Pancreas (tissue), 10 donors: ENCODE results near the gene FAM53B. TPM values are rescaled to one million over a fixed set of nuclear protein-coding genes. Genes with fewer than 3 reads are reported as not detected.
A peak's percentile ranks its signal among the peaks of the same experiment; 100 is the strongest.

Experiments
- ATAC-seq, 4 donors: fragments of 200-7000 bp; cut with Tn5 transposase; one replicate each; pipeline versions ENCODE4 v1.8.0 to v1.9.1; 2020; ENCODE audit warnings: mild to moderate bottlenecking in 4 of 4, moderate library complexity in 4 of 4
- DNase-seq, 6 donors: peaks; one replicate each; pipeline ENCODE4 v3.0.0-alpha.2; 2020
- FAIRE-seq: peaks from 2 replicates; lab custom pipeline; 2012; peaks lifted over from hg19 to GRCh38; lab: Jason Lieb, UNC
- H3K27ac ChIP-seq, 4 donors: fragments of 200-600 bp; sonication (generic); 1 replicate in 3 of 4; 2 replicates in 1 of 4; pipeline versions ENCODE4 v1.5.0 to v1.8.0; 2020
- H3K27me3 ChIP-seq, 4 donors: fragments of 200-600 bp; one replicate each; pipeline ENCODE4 v1.8.0; 2021
- H3K36me3 ChIP-seq, 3 donors: fragments of 200-600 bp; sonication (generic) in 1 of 3; one replicate each; pipeline versions ENCODE4 v1.5.0 to v1.8.0; 2020 to 2021
- H3K4me1 ChIP-seq, 3 donors: fragments of 200-600 bp; one replicate each; pipeline ENCODE4 v1.8.0; 2021
- H3K4me3 ChIP-seq, 4 donors: fragments of 200-600 bp; sonication (generic) in 2 of 4; one replicate each; pipeline versions ENCODE4 v1.5.0 to v1.8.0; 2020 to 2021
- H3K9me3 ChIP-seq, 4 donors: fragments of 200-600 bp; one replicate each; pipeline ENCODE4 v1.8.0; 2021
- CTCF ChIP-seq, 4 donors: fragments of 200-600 bp; sonication (generic) in 3 of 4; IDR thresholded peaks; one replicate each; pipeline versions ENCODE4 v1.5.0 to v1.8.0; 2021; ENCODE audit warnings: antibody characterized with exemption in 4 of 4
- WGBS, 2 donors: extraction: QIAGEN DNeasy Blood & Tissue Kit; methylation state at CpG; one replicate each; pipeline ENCODE4 v1.1.7; 2013; 5-methylcytosine and 5-hydroxymethylcytosine counted together
- intact Hi-C, 3 donors: fragments of 100-400 bp; cut with DNase I; formaldehyde crosslinking; loops; one replicate each; pipeline versions ENCODE4 v1.11.1 to v1.14.2; 2022
- polyA plus RNA-seq, 2 donors: library from polyadenylated mRNA; stranded (reverse); fragments of 200-250 nt; gene quantifications; one replicate each; pipeline ENCODE4 v1.2.3, GENCODE V29; 2013
- total RNA-seq, 6 donors: library from RNA; stranded (reverse); fragmentation: NEBNext Ultra II Directional in 4 of 6; extraction: Animal tissue kit (Norgen Biotek cat#: 25700) in 4 of 6; gene quantifications; one replicate each; pipeline versions ENCODE4 v1.2.1 to v1.2.4, GENCODE V29; 2021 to 2023
- donor health status: healthy with polysubstance abuse.
- donor health status: DM: no; HTN: no; CAD: no; lungs with moderate emphysema.
- donor health status: DM: no; HTN: no; CAD: no.
- donor health status: control.
- donor health status: control.
- donor health status: Bipolar disorder and iron deficiency.
- donor health status: DM: yes; HTN: yes; CAD: no.
- donor health status: DM: no; HTN: no; CAD: no.
- donor health status: DM: no; HTN: no; CAD: no.
- donor health status: DM: yes; HTN: yes; CAD: no.

Gene FAM53B
- total and polyA plus RNA-seq, 8 donors = 5.3 to 16.4 (median 8.5) TPM

DNA sequence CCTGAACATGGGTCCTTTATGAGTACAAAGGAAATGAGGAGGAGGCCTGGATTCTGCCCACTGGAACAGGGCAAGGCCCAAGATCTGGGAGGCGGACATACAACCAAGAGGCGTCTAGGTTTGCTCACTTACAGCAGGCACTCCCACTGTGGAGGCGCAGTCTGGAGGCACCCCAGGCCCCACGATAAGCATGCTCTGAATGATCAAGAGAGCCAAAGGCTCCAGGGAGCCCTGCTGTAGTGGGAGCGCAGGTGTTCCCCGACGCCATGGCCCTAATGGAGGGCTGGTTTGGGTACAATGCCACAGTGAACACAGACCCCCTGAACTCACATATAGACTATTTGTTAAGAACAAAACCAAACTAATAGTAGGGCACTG is 88.1 kb downstream of the FAM53B start:
- Histone ChIP-seq H3K4me1 (no peaks in the 10 kb centered on the region), H3K27ac (no peak overlapping the region)
- no peak for ATAC-seq

GRCh38 chr10:124655191-124656112 is 88.7 kb downstream of the FAM53B start:
- FAIRE-seq (no peak), ATAC-seq (no peak), DNase-seq (peak in 1 of 6 donors; percentile 13)
- Histone ChIP-seq H3K4me3 (no peak overlapping the region), H3K9me3 (no peaks in the 10 kb centered on the region), H3K36me3 (no peaks in the 10 kb centered on the region), H3K4me1 (no peaks in the 10 kb centered on the region), H3K27me3 (no peaks in the 10 kb centered on the region), H3K27ac (no peak overlapping the region)
- 86 to 89% methylated on average over 13 of the region's 13 CpGs for WGBS, 2 donors
- intact Hi-C loops = no loop called here
- TF ChIP-seq CTCF (IDR thresholded peaks at IDR 0.05) = no peak

More for the DNA sequence above, 88.1 kb downstream of the FAM53B start:
- Histone ChIP-seq H3K27me3 (no peaks in the 10 kb centered on the region), H3K36me3 (no peaks in the 10 kb centered on the region), H3K4me3 (no peak overlapping the region), H3K9me3 (no peaks in the 10 kb centered on the region)
- intact Hi-C loops = no loop called here
- TF ChIP-seq CTCF (IDR thresholded peaks at IDR 0.05) = no peak
- FAIRE-seq (no peak), DNase-seq (peak in 1 of 6 donors; percentile 25)
- WGBS, 2 donors = 97 to 99% methylated on average over 7 of the region's 7 CpGs

- H3K36me3 ChIP-seq = no peaks in the 10 kb centered on the region
- DNase-seq = peak in 1 of 6 donors; percentile 22
- intact Hi-C loops = no loop called here
- no peak for TF ChIP-seq CTCF (IDR thresholded peaks at IDR 0.05)
- no peak for ATAC-seq
- no peak for FAIRE-seq
- H3K4me1 ChIP-seq = no peaks in the 10 kb centered on the region
- H3K27ac ChIP-seq = no peak overlapping the region
- no peaks in the 10 kb centered on the region for H3K27me3 ChIP-seq
- no peak overlapping the region for H3K4me3 ChIP-seq
- no peaks in the 10 kb centered on the region for H3K9me3 ChIP-seq
- WGBS, 2 donors = 76 to 85% methylated on average over 7 of the region's 7 CpGs
These were observed 89.5 kb downstream of the FAM53B start for GRCh38 chr10:124654686-124655085.

GRCh38 chr10:124653811-124654651 is 90.1 kb downstream of the FAM53B start:
- Histone ChIP-seq H3K36me3 (no peaks in the 10 kb centered on the region), H3K9me3 (no peaks in the 10 kb centered on the region), H3K4me3 (no peak overlapping the region), H3K4me1 (peaks cover 0 to 4% (median 0%) of the 10 kb centered on the region in 3 donors), H3K27ac (no peak overlapping the region), H3K27me3 (no peaks in the 10 kb centered on the region)
- ATAC-seq (peak in 3 of 4 donors; percentile 11 to 51 (median 15)), DNase-seq (peak in 1 of 6 donors; percentile 47), FAIRE-seq (no peak)
- 77 to 79% methylated on average over 17 of the region's 17 CpGs for WGBS, 2 donors
- intact Hi-C loops = no loop called here
- TF ChIP-seq CTCF (IDR thresholded peaks at IDR 0.05) = no peak
